ENCODE data around the gene GRIA1.

Gene GRIA1

GRCh38 chr5:153671653-153672346 lies 181.3 kb downstream of the GRIA1 start:
- DNase-seq (ENCODE audit: low read depth in 2 of 2) = no peak
- no peak overlapping the region for H3K4me3 ChIP-seq (replicated peaks in 1 of 2; ENCODE audit: low read depth in 2 of 2, low read length in 2 of 2)
- TF ChIP-seq CTCF (IDR thresholded peaks at IDR 0.05; ENCODE audit: low read depth, low read length) = no peak

- DNase-seq (ENCODE audit: low read depth in 2 of 2) = peak; percentile 30 to 50
- TF ChIP-seq CTCF (IDR thresholded peaks at IDR 0.05; ENCODE audit: low read depth, low read length) = no peak
- H3K4me3 ChIP-seq (replicated peaks in 1 of 2; ENCODE audit: low read depth in 2 of 2, low read length in 2 of 2) = no peak overlapping the region
Measured at GRCh38 chr5:153672347-153673090, 182.0 kb downstream of the GRIA1 start.

GRCh38 chr5:153674356-153674755 lies 183.9 kb downstream of the GRIA1 start:
- no peak overlapping the region for H3K4me3 ChIP-seq (replicated peaks in 1 of 2; ENCODE audit: low read depth in 2 of 2, low read length in 2 of 2)
- TF ChIP-seq CTCF (IDR thresholded peaks at IDR 0.05; ENCODE audit: low read depth, low read length) = no peak
- DNase-seq (ENCODE audit: low read depth in 2 of 2) = no peak

- no peak for DNase-seq (ENCODE audit: low read depth in 2 of 2)
- no peak overlapping the region for H3K4me3 ChIP-seq (replicated peaks in 1 of 2; ENCODE audit: low read depth in 2 of 2, low read length in 2 of 2)
- no peak for TF ChIP-seq CTCF (IDR thresholded peaks at IDR 0.05; ENCODE audit: low read depth, low read length)
Measured at GRCh38 chr5:153676406-153676805, 185.9 kb downstream of the GRIA1 start.

GRCh38 chr5:153676821-153677220 lies 186.4 kb downstream of the GRIA1 start:
- H3K4me3 ChIP-seq (replicated peaks in 1 of 2; ENCODE audit: low read depth in 2 of 2, low read length in 2 of 2) = no peak overlapping the region
- no peak for TF ChIP-seq CTCF (IDR thresholded peaks at IDR 0.05; ENCODE audit: low read depth, low read length)
- DNase-seq (ENCODE audit: low read depth in 2 of 2) = no peak

GRCh38 chr5:153678617-153679329 lies 188.3 kb downstream of the GRIA1 start:
- no peak overlapping the region for H3K4me3 ChIP-seq (replicated peaks in 1 of 2; ENCODE audit: low read depth in 2 of 2, low read length in 2 of 2)
- no peak for TF ChIP-seq CTCF (IDR thresholded peaks at IDR 0.05; ENCODE audit: low read depth, low read length)
- DNase-seq (ENCODE audit: low read depth in 2 of 2) = peak; percentile 36 to 50
